Femur (tissue), 1 donor: ENCODE results near the gene DHX40.
"Not testable (repeated sequence)": the region's sequence is repeated elsewhere in the genome, so short reads cannot be mapped to it uniquely, and the experiment has no call there.

ENCODE experiments used
- DNase-seq: peaks from one replicate; pipeline ENCODE4 v3.0.0-alpha.2; 2017

DHX40 gene

DNA sequence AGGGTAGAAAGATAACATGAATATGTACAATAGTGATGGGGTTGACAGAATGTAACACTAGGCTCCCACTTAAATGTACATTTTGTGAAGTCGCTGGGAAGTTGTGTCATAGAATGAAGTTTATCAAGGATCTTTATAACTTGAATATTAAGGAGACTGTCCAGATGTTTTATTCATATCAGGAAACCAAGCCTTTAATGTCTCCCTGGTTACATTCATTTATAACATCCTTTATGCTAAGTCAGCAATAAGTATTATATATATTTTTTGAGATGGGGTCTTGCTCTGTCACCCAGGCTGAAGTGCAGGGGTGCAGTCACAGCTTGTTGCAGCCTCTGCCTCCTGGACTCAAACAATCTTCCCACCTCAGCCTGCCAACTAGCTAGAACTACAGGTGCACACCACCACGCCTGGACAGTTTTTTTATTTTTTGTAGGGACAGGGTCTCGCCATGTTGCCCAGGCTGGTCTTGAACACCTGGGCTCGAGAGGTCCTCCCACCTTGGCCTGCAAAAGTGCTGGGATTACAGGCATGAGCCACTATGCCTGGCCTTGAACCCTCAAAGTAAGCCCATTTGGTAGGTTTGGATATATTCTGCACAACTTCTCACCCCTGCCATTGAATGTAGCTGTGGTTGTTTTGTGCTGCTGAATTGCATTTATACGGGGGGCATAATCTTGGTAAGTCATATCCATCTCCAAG is 68.4 kb downstream of the DHX40 start:
- DNase-seq, result no peak

DNA sequence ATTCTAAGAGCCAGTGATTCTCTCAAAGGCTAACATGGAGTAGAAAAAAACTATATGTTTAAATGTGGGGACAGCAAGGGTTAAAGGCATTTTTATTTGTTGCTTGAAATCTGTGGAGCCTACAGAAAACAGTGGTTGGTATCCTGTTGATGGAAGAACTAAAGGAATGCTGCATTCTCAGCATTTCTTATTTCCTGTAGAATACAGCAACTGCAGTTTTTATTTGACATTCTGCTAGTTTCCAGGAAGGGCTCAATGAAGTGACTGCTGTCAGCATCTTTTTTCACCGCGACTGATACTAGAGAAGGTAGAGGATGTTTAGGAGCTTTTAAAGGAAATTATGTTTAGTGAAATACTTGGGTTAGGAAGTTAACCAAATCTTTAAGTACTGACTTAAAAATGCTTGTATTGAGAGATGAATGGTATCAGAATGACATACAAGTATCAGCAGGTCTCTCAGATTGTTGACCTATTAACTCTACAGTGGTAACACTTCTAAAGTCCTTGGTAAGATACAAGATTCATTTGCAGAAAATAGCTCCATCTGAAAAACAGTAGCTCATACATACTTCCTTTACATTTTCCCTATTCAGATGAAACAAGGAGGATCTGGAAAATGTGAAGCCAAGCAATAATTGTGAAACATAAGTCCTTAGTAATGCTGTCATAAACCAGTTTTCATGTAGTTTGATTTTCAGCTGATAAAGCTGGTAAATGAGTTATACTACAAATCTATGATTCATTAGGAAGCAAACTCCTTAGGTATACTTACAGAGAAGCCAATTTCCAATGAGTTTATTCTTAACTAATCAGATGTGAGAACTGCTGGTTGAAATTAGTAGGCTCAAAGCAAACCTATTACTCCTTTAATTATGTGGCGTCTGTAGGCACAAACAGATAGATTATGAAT is 69.5 kb downstream of the DHX40 start:
- DNase-seq, result no peak

DNA sequence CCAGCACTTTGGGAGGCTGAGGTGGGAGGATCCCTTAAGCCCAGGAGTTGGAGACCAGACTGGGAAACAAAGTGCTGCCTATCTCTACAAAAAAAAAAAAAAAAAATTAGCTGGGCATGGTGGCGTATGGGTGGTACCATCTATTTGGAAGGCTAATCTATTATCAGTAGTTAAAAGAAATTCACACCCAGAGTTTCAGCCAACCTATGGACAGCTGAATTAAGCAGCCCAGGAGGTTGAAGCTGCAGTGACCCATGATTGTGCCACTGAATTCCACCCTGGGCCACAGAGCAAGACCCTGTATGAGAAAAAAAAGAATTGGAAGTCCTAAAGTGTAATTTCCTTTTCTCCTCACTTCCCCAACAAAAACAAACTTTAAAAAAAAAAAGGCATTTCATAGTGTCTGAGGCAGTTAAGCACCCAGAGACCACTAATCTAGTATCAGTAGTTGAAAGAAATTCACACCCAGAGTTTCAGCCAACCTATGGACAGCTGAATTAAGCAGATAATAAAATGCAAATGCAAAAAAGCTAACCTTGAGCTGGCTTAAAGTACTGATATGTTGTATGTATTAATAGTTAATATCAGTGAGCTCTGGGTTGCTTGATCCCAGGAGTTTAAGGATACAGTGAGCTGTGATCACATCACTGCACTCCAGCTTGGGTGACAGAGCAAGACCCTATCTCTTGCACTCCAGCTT is 72.4 kb downstream of the DHX40 start:
- DNase-seq, result no peak

DNA sequence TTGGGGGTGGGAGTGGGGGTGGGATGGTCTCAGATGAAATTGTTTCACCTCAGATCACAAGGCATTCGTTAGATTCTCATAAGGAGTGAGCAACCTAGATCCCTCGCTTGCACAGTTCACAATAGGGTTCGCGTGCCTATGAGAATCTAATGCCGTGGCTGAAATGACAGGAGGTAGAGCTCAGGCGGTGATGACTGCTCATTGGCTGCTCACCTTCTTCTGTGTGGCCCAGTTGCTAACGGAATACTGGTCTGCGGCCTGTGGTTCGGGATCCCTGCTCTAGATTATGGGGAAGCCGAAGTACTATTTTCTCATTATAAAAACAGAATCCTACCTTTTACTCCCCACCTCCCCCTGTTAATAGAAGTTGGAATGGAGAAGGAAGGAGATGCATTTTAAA is 73.1 kb downstream of the DHX40 start:
- no peak for DNase-seq

DNA sequence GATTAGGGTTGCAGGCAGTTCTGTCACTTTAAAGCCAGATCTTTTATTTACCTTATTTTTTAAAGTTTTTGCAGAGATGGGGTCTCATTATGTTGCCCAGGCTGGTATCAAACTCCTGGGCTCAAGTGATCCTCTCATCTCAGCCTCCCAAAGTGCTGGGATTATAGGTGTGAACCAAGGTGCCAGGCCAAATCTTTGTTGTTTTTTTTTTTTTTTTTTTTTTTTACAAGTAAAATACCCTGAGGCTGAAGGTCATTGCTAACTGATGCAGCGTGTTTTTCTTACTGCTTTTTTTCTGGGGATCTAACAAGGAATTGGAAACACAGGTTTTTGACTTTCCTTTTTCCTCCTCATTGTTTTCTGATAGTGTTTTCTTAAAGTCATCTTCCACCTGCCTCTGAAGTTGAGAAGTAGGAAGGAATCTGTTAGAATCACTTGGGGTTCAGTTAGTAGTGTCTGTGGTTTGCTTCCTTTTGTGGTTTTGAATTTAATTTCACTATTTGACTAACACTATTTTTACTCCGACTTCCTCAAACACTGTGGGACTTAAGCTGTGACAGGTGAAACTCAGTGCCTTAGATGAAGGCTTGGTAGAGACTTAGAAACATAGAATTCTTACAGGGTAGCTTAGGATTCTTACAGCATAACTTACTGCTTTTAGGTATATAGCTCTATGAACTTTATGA is 76.5 kb downstream of the DHX40 start:
- DNase-seq, result no peak

DNA sequence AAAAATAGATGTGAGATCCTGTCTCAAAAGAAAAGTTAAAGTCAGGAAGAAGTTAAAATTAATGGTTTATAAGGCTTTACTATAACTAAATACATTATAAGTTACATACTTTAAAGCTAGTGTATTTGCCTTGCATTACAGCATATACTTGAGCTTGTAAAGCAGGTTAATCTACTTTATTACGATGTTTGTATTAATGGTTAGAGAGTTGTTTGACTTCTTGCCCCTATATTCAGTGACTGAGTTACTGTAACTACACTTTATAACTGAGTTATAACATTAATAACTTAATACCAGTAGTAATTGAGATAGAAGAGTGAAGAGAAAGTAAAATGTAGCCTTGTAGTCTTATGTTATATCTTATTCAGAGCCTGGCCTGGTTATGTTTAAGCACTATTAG is 77.2 kb downstream of the DHX40 start:
- no peak for DNase-seq

DNA sequence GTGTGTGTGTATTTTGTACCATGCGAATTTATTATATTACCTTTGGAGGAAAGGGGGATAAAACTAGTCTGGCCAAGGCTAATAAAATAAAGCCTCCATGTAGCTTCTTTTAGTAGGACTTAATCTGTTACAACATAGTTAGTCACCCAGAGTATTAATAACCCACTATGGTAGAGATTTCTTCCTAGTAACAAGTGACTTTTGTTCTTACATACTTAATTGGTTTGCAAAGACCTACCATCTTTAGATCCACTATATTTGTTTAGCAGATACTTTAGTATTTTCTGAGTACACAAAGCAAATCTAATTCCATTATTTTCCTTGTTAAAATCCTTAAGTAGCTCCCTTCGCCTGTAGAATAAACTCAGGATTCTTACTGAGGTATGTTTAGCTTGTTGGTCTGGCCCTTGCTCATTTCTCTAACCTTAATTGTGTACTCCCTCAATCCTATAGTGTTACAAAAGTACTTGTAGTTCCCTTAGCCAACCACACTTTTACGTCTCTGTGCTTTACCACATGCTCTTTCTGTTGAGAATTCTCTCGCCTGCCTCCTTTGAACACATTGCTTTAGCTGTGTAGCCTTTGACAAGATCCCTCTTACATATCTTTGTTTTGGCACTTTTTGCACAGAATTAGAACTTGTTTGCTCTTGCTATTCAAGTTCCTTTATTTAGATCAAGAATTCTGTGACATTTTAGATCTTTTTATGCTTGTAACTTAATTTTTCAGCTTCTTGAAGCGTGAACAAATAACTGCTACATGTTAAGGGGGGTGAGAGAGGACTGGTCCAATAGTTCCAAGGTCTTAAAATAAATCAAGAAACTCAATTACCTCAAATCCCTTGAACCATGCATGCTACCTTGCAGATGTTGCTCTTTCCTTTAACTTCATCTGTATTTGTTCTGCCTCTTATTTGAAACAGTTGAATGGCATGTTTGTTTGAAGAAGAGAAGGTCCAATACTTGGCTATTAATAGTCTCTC is 78.0 kb downstream of the DHX40 start:
- DNase-seq, result no peak

DNA sequence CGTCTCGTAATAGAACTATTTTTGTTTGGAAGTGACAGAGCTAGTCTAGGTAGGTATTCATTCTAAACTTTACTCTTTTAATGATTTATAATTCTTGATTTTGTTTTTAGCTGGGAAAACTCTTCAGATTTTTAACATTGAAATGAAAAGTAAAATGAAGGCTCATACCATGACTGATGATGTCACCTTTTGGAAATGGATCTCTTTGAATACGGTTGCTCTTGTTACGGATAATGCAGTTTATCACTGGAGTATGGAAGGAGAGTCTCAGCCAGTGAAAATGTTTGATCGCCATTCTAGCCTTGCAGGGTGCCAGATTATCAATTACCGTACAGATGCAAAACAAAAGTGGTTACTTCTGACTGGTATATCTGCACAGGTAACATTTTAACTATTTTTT is 81.9 kb downstream of the DHX40 start:
- no peak for DNase-seq

DNA sequence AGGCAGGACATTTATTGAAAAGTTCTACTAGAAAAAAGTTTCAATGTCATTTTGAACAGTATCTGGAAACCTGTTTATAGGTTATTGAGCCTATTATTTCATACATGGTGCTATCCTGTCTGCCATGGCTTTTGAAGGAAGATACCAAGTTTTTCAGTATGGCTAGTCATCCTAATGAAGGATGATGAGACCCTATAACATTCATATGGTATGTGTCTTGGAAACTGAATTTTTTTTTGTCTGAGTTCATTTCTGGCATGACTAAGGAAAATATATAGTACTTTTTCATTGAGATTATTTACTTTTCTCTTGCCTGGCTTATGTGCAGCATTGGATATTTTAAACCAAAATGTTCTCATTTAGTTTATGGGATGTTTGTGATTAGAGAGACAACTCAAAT is 84.5 kb downstream of the DHX40 start:
- no peak for DNase-seq

DNA sequence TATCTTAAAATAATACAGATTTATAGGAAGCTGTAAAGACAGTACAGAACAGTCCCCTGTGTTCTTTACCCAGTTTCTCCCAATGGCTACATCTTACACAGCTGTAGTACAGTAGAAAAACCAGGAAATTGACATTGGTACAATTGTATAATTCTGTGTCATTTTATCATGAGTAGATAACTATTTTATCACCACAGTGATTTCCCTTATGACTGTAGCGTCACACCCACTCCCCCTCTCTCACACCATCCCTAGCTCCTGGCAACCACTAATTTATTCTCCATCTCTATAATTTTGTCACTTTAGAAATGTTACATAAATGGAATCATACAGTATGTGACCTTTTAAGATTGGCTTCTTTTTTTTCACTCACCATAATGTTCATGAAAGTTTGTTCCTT is 85.2 kb downstream of the DHX40 start:
- DNase-seq, result no peak

DNA sequence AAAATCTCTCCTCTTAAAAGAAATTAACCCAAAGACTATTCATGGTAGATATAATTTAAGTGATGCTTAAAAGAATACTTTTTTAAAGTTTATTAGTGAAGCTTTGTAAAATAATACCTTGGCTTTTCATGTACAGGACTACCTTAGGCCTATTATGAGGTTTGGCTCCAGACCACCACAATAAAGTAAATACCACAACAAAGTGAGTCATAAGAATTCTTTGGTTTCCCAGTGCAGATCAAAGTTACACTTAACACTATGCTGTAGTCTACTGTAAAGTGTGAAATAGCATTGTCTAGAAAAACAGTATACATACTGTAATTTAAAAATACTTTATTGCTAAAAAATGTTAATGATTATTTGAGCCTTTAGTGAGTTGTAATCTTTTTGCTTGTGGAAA is 85.9 kb downstream of the DHX40 start:
- no peak for DNase-seq

DNA sequence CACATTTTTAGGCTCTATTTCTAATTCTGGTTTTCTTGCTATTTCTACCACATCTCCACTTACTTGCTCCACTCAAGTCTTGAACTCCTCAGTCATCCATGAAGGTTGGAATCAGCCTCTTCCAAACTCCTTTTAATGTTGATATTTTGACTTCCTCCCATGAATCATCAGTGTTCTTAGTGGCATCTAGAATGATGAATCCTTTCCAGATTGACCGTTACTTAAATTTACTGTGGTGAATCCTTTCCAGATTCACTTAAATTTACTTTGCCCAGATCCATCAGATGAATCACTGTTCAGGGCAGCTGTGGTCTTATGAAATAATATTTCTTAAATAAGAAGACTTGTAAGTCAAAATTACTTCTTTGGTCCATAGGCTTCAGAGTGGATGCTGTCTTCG is 86.7 kb downstream of the DHX40 start:
- DNase-seq, result no peak

DNA sequence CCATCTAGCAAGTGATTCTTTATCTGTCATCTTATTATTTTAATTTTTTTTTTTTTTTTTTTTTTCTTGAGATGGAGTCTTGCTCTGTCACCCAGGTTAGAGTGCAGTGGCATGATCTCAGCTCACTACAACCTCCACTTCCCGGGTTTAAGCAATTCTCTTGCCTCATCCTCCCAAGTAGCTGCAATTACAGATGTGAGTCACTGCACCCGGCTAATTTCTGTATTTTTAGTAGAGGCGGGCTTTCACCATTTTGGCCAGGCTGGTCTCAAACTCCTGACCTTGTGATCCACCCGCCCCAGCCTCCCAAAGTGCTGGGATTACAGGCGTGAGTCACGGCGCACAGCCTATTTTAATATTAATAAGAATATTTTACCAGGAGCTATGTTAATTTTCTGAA is 91.2 kb downstream of the DHX40 start:
- not testable (repeated sequence) for DNase-seq
